SJSA1 (cell line): Measurements from ENCODE around the gene OVCH1. TPM values are rescaled to one million over a fixed set of nuclear protein-coding genes. Genes with fewer than 3 reads are reported as not detected.

Experiments
- DNase-seq, 2 experiments: peaks; one replicate each; pipeline ENCODE4 v3.0.0-alpha.2; 2015 to 2020; ENCODE audit warnings: low spot score in 2 of 2, low read depth in 1 of 2
- H3K27ac ChIP-seq: fragments of 250-450 bp; sonication (Bioruptor Pico); 2 replicates; pipeline ENCODE4 v1.5.1; 2020; ENCODE audit warnings: mild to moderate bottlenecking, moderate library complexity
- H3K27me3 ChIP-seq: fragments of 250-450 bp; sonication (Bioruptor Pico); replicated peaks from 2 replicates; pipeline ENCODE4 v1.5.1; 2020; ENCODE audit warnings: mild to moderate bottlenecking, moderate library complexity
- H3K36me3 ChIP-seq: fragments of 250-450 bp; sonication (Bioruptor Pico); 2 replicates; pipeline ENCODE4 v1.5.1; 2020; ENCODE audit warnings: mild to moderate bottlenecking
- H3K4me1 ChIP-seq: fragments of 250-450 bp; sonication (Bioruptor Pico); replicated peaks from 2 replicates; pipeline ENCODE4 v1.6.1; 2021; ENCODE audit warnings: mild to moderate bottlenecking
- H3K4me3 ChIP-seq: fragments of 250-450 bp; sonication (Bioruptor Pico); 2 replicates; pipeline ENCODE4 v1.5.1; 2020; ENCODE audit warnings: mild to moderate bottlenecking
- H3K9me3 ChIP-seq: fragments of 250-450 bp; sonication (Bioruptor Pico); replicated peaks from 2 replicates; pipeline ENCODE4 v1.5.1; 2020; ENCODE audit warnings: mild to moderate bottlenecking
- total RNA-seq: library from RNA; depleted of rRNA; stranded (reverse); fragments of >200 nt; shearing (Covaris generic); gene quantifications from 2 replicates; pipeline ENCODE4 v1.2.3, GENCODE V29; 2014; rRNA removed

OVCH1 gene
- not detected in 2 replicates for total RNA-seq

GRCh38 chr12:29497588-29497987 is at the start of gene OVCH1:
TSS of gene OVCH1 (minus strand) at chr12:29497686. CDS start at chr12:29497686, 0 bp downstream.
- Histone ChIP-seq H3K36me3 (no peaks in the 10 kb centered on the region), H3K4me1 (no peaks in the 10 kb centered on the region), H3K27ac (no peak within 1 kb of the TSS), H3K9me3 (no peaks in the 10 kb centered on the region), H3K4me3 (no peak within 1 kb of the TSS), H3K27me3 (no peaks in the 10 kb centered on the region)
- no peak for DNase-seq

GRCh38 chr12:29547151-29547632 is 49.7 kb upstream of the OVCH1 start:
- Histone ChIP-seq H3K27me3 (peaks cover 3% of the 10 kb centered on the region; the same call in 1 of the 2 replicates), H3K9me3 (no peaks in the 10 kb centered on the region; the same call in 1 of the 2 replicates), H3K4me3 (no peak overlapping the region), H3K27ac (no peak overlapping the region), H3K4me1 (peaks cover 23% of the 10 kb centered on the region), H3K36me3 (no peaks in the 10 kb centered on the region)
- peak in 1 of 2 experiments; percentile 50 for DNase-seq

GRCh38 chr12:29546000-29546399 is 48.5 kb upstream of the OVCH1 start:
- H3K36me3 ChIP-seq = no peaks in the 10 kb centered on the region
- peaks cover 23% of the 10 kb centered on the region for H3K4me1 ChIP-seq
- no peak for DNase-seq
- peaks cover 3% of the 10 kb centered on the region; the same call in 1 of the 2 replicates for H3K27me3 ChIP-seq
- H3K27ac ChIP-seq = no peak overlapping the region
- H3K4me3 ChIP-seq = no peak overlapping the region
- H3K9me3 ChIP-seq = no peaks in the 10 kb centered on the region; the same call in 1 of the 2 replicates

- DNase-seq = no peak
- Histone ChIP-seq H3K36me3 (no peaks in the 10 kb centered on the region), H3K9me3 (no peaks in the 10 kb centered on the region; the same call in 1 of the 2 replicates), H3K27me3 (peaks cover 3% of the 10 kb centered on the region; the same call in 1 of the 2 replicates), H3K4me1 (peaks cover 23% of the 10 kb centered on the region), H3K4me3 (no peak overlapping the region), H3K27ac (no peak overlapping the region)
These were observed 47.6 kb upstream of the OVCH1 start for GRCh38 chr12:29545102-29545467.

- Histone ChIP-seq H3K27ac (no peak overlapping the region), H3K9me3 (no peaks in the 10 kb centered on the region; the same call in 1 of the 2 replicates), H3K4me3 (no peak overlapping the region), H3K4me1 (peaks cover 23% of the 10 kb centered on the region), H3K36me3 (no peaks in the 10 kb centered on the region), H3K27me3 (peaks cover 3% of the 10 kb centered on the region; the same call in 1 of the 2 replicates)
- DNase-seq = no peak
These were observed 47.1 kb upstream of the OVCH1 start for GRCh38 chr12:29544428-29545101.

GRCh38 chr12:29543036-29543435 is 45.5 kb upstream of the OVCH1 start:
- Histone ChIP-seq H3K4me1 (peaks cover 23% of the 10 kb centered on the region), H3K27me3 (no peaks in the 10 kb centered on the region), H3K4me3 (no peak overlapping the region), H3K9me3 (no peaks in the 10 kb centered on the region; the same call in 1 of the 2 replicates), H3K27ac (no peak overlapping the region), H3K36me3 (no peaks in the 10 kb centered on the region)
- DNase-seq = no peak

- H3K36me3 ChIP-seq = no peaks in the 10 kb centered on the region
- no peak overlapping the region for H3K4me3 ChIP-seq
- no peak for DNase-seq
- no peaks in the 10 kb centered on the region for H3K27me3 ChIP-seq
- no peak overlapping the region for H3K27ac ChIP-seq
- no peaks in the 10 kb centered on the region for H3K9me3 ChIP-seq
- H3K4me1 ChIP-seq = no peaks in the 10 kb centered on the region
These were observed 39.8 kb upstream of the OVCH1 start for GRCh38 chr12:29537298-29537697.

GRCh38 chr12:29534935-29535334 is 37.4 kb upstream of the OVCH1 start:
- H3K4me3 ChIP-seq = no peak overlapping the region
- no peak for DNase-seq
- H3K4me1 ChIP-seq = no peaks in the 10 kb centered on the region
- H3K9me3 ChIP-seq = no peaks in the 10 kb centered on the region
- no peaks in the 10 kb centered on the region for H3K36me3 ChIP-seq
- H3K27ac ChIP-seq = no peak overlapping the region
- H3K27me3 ChIP-seq = 0 out of 2 replicates have a peak, but pooled peaks cover 3% of the 10 kb centered on the region

- H3K4me3 ChIP-seq = no peak overlapping the region
- H3K27ac ChIP-seq = no peak overlapping the region
- H3K27me3 ChIP-seq = 0 out of 2 replicates have a peak, but pooled peaks cover 3% of the 10 kb centered on the region
- H3K36me3 ChIP-seq = no peaks in the 10 kb centered on the region
- H3K9me3 ChIP-seq = no peaks in the 10 kb centered on the region
- no peaks in the 10 kb centered on the region for H3K4me1 ChIP-seq
- no peak for DNase-seq
These were observed 36.5 kb upstream of the OVCH1 start for GRCh38 chr12:29533815-29534489.

GRCh38 chr12:29531471-29531870 is 34.0 kb upstream of the OVCH1 start:
- no peaks in the 10 kb centered on the region for H3K36me3 ChIP-seq
- H3K27ac ChIP-seq = no peak overlapping the region
- H3K27me3 ChIP-seq = 0 out of 2 replicates have a peak, but pooled peaks cover 3% of the 10 kb centered on the region
- H3K4me3 ChIP-seq = no peak overlapping the region
- DNase-seq = no peak
- H3K9me3 ChIP-seq = no peaks in the 10 kb centered on the region
- H3K4me1 ChIP-seq = no peaks in the 10 kb centered on the region

- Histone ChIP-seq H3K27ac (no peak overlapping the region), H3K4me1 (no peaks in the 10 kb centered on the region), H3K27me3 (0 out of 2 replicates have a peak, but pooled peaks cover 3% of the 10 kb centered on the region), H3K36me3 (no peaks in the 10 kb centered on the region), H3K9me3 (no peaks in the 10 kb centered on the region), H3K4me3 (no peak overlapping the region)
- no peak for DNase-seq
These were observed 33.0 kb upstream of the OVCH1 start for GRCh38 chr12:29530436-29530835.

GRCh38 chr12:29528161-29528560 is 30.7 kb upstream of the OVCH1 start:
- 0 out of 2 replicates have a peak, but pooled peaks cover 3% of the 10 kb centered on the region for H3K27me3 ChIP-seq

GRCh38 chr12:29521951-29522350 is 24.5 kb upstream of the OVCH1 start:
- DNase-seq = no peak
- H3K9me3 ChIP-seq = no peaks in the 10 kb centered on the region
- no peaks in the 10 kb centered on the region for H3K27me3 ChIP-seq
- no peaks in the 10 kb centered on the region for H3K36me3 ChIP-seq
- no peak overlapping the region for H3K27ac ChIP-seq
- no peak overlapping the region for H3K4me3 ChIP-seq
- no peaks in the 10 kb centered on the region for H3K4me1 ChIP-seq

More at GRCh38 chr12:29528161-29528560, 30.7 kb upstream of the OVCH1 start:
- H3K36me3 ChIP-seq = no peaks in the 10 kb centered on the region
- no peak for DNase-seq
- H3K27ac ChIP-seq = no peak overlapping the region
- H3K4me3 ChIP-seq = no peak overlapping the region
- H3K9me3 ChIP-seq = no peaks in the 10 kb centered on the region
- no peaks in the 10 kb centered on the region for H3K4me1 ChIP-seq
